A673 (cell line): ENCODE data around the gene MED27. TPM values are rescaled to one million over a fixed set of nuclear protein-coding genes. Genes with fewer than 3 reads are reported as not detected.

Source experiments
- BruUV-seq: library from RNA; stranded (reverse); fragments of 400-500 nt; replicated peaks from 2 replicates; lab custom pipeline; 2021; lab: Mats Ljungman, UMichigan
- CTCF ChIA-PET: fragments of 300-600 bp; sonication (Branson Sonifier 250); formaldehyde crosslinking; loops from one replicate; lab custom pipeline; 2022; ENCODE audit warnings: antibody characterized with exemption; lab: Charles Lee
- POLR2A ChIA-PET: fragments of 300-600 bp; sonication (Branson Sonifier 250); formaldehyde crosslinking; loops from one replicate; lab custom pipeline; 2022; ENCODE audit warnings: antibody characterized with exemption; ENCODE audit not compliant: low non-redundant PET; lab: Charles Lee
- DNase-seq: peaks from one replicate; pipeline ENCODE4 v3.0.0-alpha.2; 2015; ENCODE audit warnings: low spot score
- H3K27ac ChIP-seq: fragments of 200-600 bp; sonication (generic); 2 replicates; pipeline ENCODE4 v1.5.1; 2016; ENCODE audit warnings: mixed run types, low read depth, mild to moderate bottlenecking, mixed read lengths, antibody characterized with exemption, low read length; ENCODE audit not compliant: poor library complexity, severe bottlenecking
- H3K27me3 ChIP-seq: fragments of 200-600 bp; sonication (generic); replicated peaks from 2 replicates; pipeline ENCODE4 v1.6.1; 2017; ENCODE audit warnings: mixed run types, low read depth, mild to moderate bottlenecking, mixed read lengths, antibody characterized with exemption, low read length; ENCODE audit not compliant: insufficient read depth, poor library complexity
- H3K36me3 ChIP-seq: fragments of 200-600 bp; sonication (generic); 2 replicates; pipeline ENCODE4 v1.6.1; 2016; ENCODE audit warnings: mixed run types, mild to moderate bottlenecking, mixed read lengths, antibody characterized with exemption, low read length; ENCODE audit not compliant: insufficient read depth, poor library complexity, severe bottlenecking
- H3K4me1 ChIP-seq: fragments of 200-600 bp; sonication (generic); 2 replicates; pipeline ENCODE4 v1.6.1; 2017; ENCODE audit warnings: mixed run types, mild to moderate bottlenecking, mixed read lengths, antibody characterized with exemption, low read length; ENCODE audit not compliant: insufficient read depth, poor library complexity, severe bottlenecking
- H3K4me3 ChIP-seq: fragments of 200-600 bp; sonication (generic); 2 replicates; pipeline ENCODE4 v1.5.1; 2016; ENCODE audit warnings: low read depth, mixed run types, mild to moderate bottlenecking, mixed read lengths, low read length; ENCODE audit not compliant: poor library complexity, severe bottlenecking
- H3K9me3 ChIP-seq: fragments of 200-600 bp; sonication (generic); 2 replicates; pipeline ENCODE4 v1.6.1; 2016; ENCODE audit warnings: mixed run types, low read depth, mild to moderate bottlenecking, mixed read lengths, antibody characterized with exemption, low read length; ENCODE audit not compliant: poor library complexity, severe bottlenecking
- EZH2 ChIP-seq: fragments of 200-600 bp; sonication (generic); IDR thresholded peaks from 2 replicates; pipeline ENCODE4 v1.6.1; 2017; ENCODE audit warnings: borderline replicate concordance, low read depth, mild to moderate bottlenecking, mixed read lengths, antibody characterized with exemption, low read length; ENCODE audit not compliant: poor library complexity, severe bottlenecking
- intact Hi-C: fragments of 100-400 bp; cut with micrococcal nuclease; formaldehyde crosslinking; loops from one replicate; pipeline ENCODE4 v1.10.0; 2022; ENCODE audit not compliant: unreplicated experiment
- total RNA-seq: library from RNA; stranded (reverse); gene quantifications from 2 replicates; pipeline ENCODE4 v1.2.3, GENCODE V29; 2021
- TF ChIP-seq, protein P1 (sequence below): fragments of 300-800, 200-600 bp; sonication (generic); conservative IDR thresholded peaks from 2 replicates; pipeline ENCODE4 v1.5.1; 2017; ENCODE audit warnings: low read depth, mild to moderate bottlenecking, antibody characterized with exemption, low read length, moderate library complexity, mixed read lengths

MED27 gene
- total RNA-seq, 1 experiment from 2014 or later: 45.4 TPM

DNA sequence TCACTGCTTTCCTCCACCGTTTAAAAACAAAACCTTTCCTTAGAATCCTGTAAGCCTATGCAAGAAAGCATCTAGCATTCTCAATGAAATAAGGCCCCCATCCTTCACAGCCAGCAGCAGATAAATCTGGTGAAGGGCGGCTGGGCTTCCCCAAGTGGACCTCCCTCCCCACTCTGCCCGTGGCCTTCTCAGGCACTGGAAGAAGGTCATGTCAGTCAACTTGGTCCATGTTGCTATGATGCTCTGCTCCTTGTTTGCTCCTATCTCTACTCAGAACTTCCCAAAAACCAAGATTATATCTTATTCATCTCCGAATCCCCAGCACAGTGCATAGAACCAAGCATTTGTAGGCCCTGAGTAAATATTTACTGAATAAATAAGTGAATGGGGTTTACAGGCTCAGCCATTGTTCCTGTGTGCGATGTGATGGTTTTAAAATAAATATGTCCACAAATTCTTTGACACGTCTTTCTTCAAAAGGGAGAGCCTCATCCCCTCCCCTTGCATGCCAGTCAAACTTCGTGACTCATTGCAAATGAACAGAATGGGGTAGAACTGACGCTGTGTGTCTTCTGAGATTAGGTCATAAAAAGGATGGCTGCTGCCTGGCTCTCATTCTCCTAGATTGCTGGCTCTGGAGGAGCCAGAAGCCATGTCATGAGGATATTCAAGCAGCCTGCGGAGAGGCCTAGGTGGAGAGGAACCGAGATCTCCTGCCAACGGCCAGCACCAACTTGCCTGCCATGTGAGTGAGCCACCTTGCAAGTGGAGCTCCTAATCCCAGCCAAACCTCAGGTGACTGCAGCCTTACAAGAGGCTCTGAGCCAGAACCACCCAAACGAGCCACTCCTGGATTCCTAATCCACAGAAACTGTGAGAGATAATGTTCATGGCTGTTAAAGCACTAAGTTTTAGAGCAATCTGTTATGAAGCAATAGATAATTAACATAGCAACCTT is 70.5 kb downstream of the MED27 start:
- ChIA-PET CTCF (no interaction called here), POLR2A (no interaction called here)
- Histone ChIP-seq H3K4me1 (peaks cover 32% of the 10 kb centered on the region), H3K4me3 (no peak overlapping the region), H3K9me3 (no peaks in the 10 kb centered on the region), H3K27me3 (no peaks in the 10 kb centered on the region), H3K36me3 (no peaks in the 10 kb centered on the region), H3K27ac (no peak overlapping the region)
- no TSS peak for BruUV-seq
- TF ChIP-seq, protein P1, sequence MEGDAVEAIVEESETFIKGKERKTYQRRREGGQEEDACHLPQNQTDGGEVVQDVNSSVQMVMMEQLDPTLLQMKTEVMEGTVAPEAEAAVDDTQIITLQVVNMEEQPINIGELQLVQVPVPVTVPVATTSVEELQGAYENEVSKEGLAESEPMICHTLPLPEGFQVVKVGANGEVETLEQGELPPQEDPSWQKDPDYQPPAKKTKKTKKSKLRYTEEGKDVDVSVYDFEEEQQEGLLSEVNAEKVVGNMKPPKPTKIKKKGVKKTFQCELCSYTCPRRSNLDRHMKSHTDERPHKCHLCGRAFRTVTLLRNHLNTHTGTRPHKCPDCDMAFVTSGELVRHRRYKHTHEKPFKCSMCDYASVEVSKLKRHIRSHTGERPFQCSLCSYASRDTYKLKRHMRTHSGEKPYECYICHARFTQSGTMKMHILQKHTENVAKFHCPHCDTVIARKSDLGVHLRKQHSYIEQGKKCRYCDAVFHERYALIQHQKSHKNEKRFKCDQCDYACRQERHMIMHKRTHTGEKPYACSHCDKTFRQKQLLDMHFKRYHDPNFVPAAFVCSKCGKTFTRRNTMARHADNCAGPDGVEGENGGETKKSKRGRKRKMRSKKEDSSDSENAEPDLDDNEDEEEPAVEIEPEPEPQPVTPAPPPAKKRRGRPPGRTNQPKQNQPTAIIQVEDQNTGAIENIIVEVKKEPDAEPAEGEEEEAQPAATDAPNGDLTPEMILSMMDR: no peak
- TF ChIP-seq EZH2: no peak
- no peak for DNase-seq
- intact Hi-C loops: no loop called here

DNA sequence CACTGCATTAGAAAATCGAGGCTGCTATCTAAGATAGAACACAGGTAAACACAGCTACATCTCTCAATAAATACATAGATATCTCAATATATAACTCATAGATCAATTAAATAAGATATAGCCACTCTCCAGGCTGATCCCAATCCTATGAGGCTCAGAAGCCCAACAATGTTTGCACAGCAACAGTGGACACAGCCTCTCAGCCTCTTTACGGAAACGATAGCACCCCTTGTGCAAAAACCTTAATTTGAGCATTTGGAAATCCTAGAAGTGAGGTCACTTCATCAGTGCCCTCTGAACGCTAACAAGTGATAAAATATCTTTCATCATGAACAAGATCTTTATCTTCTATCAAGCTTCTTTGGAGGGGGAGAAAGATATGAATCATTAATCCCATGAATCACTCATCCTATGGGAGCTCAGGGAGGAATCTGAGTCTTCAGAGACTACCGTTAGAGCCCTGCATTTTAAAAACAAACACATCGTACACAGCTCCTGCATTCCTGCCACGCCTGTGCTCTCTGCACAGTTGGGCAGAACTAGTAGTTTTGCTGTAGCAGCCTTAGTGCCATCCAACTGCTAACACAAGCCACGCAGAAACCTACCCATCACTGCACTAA is 71.4 kb downstream of the MED27 start:
- Histone ChIP-seq H3K4me3 (no peak overlapping the region), H3K9me3 (no peaks in the 10 kb centered on the region), H3K36me3 (no peaks in the 10 kb centered on the region), H3K27ac (no peak overlapping the region), H3K27me3 (no peaks in the 10 kb centered on the region), H3K4me1 (peaks cover 40% of the 10 kb centered on the region)
- CTCF ChIA-PET: no interaction called here
- POLR2A ChIA-PET: no interaction called here
- no peak for TF ChIP-seq EZH2
- TF ChIP-seq, protein P1: no peak
- intact Hi-C loops: no loop called here
- DNase-seq: no peak
- no TSS peak for BruUV-seq

DNA sequence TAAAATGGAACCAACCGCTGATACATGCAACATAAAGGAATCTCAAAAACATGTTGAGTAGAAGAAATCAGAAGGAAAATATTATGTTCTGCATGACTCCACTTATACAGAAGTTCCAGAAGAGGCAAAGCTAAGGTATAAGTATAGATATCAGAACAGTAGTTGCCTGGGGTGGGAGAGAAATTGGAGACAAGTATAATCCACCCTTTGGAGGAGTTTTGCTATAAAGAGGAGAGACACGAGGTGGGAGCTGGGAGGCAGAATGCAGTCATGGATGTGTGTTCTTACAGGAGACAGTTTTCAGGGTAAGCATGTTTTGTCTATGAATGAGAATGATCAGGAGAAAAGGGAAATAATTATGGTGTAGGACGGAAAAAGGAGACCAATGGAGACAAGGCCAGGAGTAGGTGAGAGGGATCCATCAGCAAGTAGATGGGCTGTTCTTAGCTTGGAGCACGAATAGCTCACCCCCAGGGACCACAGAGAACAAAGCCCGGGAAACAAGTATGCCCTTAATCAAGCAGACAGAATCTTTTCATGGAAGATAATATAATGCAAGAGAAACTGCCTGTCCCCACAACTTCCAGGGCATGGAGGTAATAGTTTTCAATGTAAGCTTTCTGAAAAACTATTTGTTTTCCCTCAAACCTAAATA is 72.2 kb downstream of the MED27 start:
- H3K9me3 ChIP-seq: no peaks in the 10 kb centered on the region
- no peak for TF ChIP-seq EZH2
- TF ChIP-seq, protein P1: no peak
- no TSS peak for BruUV-seq
- intact Hi-C loops: no loop called here
- ChIA-PET CTCF (no interaction called here), POLR2A (no interaction called here)
- no peak for DNase-seq
- no peaks in the 10 kb centered on the region for H3K36me3 ChIP-seq
- H3K4me3 ChIP-seq: no peak overlapping the region
- H3K4me1 ChIP-seq: peaks cover 48% of the 10 kb centered on the region
- peak overlapping the region; percentile 0 for H3K27ac ChIP-seq
- H3K27me3 ChIP-seq: no peaks in the 10 kb centered on the region
